Measurements from ENCODE around the gene ANAPC5. TPM values are rescaled to one million over a fixed set of nuclear protein-coding genes. Genes with fewer than 3 reads are reported as not detected.

ANAPC5 gene
- total RNA-seq, 1 experiment from 2014 or later: 153 TPM

DNA sequence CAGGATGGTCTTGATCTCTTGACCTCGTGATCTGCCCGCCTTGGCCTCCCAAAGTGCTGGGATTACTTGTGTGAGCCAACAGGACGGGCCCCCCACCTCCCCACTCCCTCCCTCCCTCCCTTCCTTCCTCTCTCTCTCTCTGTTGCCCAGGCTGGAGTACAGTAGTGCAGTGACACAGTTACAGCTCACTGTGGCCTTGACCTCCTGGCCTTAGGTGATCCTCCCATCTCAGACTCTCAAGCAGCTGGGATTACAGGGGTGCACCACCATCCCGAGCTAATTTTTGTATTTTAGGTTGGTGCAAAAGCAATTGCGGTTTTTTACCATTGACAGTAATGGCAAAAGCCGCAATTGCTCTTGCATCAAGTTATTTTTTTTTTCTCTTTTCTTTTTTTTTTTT is 19.2 kb upstream of the ANAPC5 start:
- no TSS peak for BruUV-seq (replicated peaks)
- no peaks in the 10 kb centered on the region for H3K27me3 Mint-ChIP-seq (ENCODE audit: unreplicated experiment)
- no peak overlapping the region for H3K27ac Mint-ChIP-seq (ENCODE audit: unreplicated experiment)
- no peaks in the 10 kb centered on the region for H3K36me3 Mint-ChIP-seq (ENCODE audit: insufficient read depth, unreplicated experiment)
- no peaks in the 10 kb centered on the region for H3K9me3 Mint-ChIP-seq (ENCODE audit: low read depth, unreplicated experiment)
- H3K4me3 Mint-ChIP-seq (ENCODE audit: low read depth, unreplicated experiment): no peak overlapping the region
- H3K4me1 Mint-ChIP-seq (ENCODE audit: low read depth, unreplicated experiment): peaks cover under 1% of the 10 kb centered on the region
- intact Hi-C loops (cut with micrococcal nuclease; ENCODE audit: unreplicated experiment): no loop called here
- no peak for DNase-seq
- TF ChIP-seq CTCF (IDR thresholded peaks at IDR 0.05; ENCODE audit: unreplicated experiment): no peak
- CTCF ChIA-PET: interaction anchor here (0.9 kb wide), 1 partner anchor 17 kb away, joined by 3 read pairs; no protein-coding TSS in a partner anchor

DNA sequence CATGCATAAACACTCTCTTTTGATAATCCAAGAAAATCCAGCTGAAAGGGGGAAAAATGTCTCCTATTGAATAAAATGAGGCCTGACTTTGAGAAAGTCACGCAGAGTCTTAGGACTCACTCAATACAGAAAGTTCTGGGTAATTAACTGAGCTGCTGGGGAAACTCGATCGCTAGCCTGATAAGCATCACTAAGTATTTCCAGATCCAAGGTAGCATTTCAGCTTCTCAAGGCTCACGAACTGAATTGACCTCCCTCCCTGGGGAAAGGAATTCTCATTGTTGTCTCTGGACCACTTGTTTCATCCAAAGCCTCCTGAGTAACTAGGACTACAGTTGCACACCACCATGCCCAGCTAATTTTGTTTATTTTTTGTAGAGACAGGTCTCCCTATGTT is 13.8 kb upstream of the ANAPC5 start:
- H3K36me3 Mint-ChIP-seq (ENCODE audit: insufficient read depth, unreplicated experiment): no peaks in the 10 kb centered on the region
- no peak for DNase-seq
- H3K9me3 Mint-ChIP-seq (ENCODE audit: low read depth, unreplicated experiment): no peaks in the 10 kb centered on the region
- BruUV-seq (replicated peaks): no TSS peak
- no peak overlapping the region for H3K4me3 Mint-ChIP-seq (ENCODE audit: low read depth, unreplicated experiment)
- no peak overlapping the region for H3K27ac Mint-ChIP-seq (ENCODE audit: unreplicated experiment)
- H3K4me1 Mint-ChIP-seq (ENCODE audit: low read depth, unreplicated experiment): peaks cover 11% of the 10 kb centered on the region
- TF ChIP-seq CTCF (IDR thresholded peaks at IDR 0.05; ENCODE audit: unreplicated experiment): no peak
- peaks cover 27% of the 10 kb centered on the region for H3K27me3 Mint-ChIP-seq (ENCODE audit: unreplicated experiment)
- CTCF ChIA-PET: no interaction called here
- intact Hi-C loops (cut with micrococcal nuclease; ENCODE audit: unreplicated experiment): no loop called here

DNA sequence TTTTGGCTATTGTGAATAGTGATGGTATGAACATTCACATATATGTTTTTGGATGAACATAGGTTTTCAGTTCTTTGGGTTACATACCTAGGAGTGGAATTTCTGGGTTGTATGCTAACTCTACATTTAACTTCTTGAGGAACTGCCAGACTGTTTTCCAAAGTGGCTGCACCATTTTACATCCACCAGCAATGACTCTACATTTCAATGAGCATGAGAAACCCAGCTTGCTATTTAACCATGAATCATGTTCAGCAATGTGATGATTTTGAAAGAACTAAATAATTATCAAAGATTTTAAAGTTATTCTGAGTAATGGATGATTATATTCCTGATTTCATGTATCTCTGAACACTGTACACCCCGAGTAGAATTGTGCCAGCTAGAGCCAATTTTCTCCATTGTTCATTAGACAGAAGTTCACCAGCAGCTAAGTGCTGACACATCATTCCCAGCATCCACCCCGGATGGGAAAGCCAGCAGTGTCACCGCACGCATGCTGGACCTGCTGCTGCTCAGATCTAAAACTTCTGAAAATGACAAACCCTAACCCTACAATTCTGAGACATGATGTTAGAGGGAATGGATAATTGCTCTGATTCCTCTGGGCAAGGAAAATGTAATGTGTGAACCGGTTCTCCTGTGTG is 13.3 kb upstream of the ANAPC5 start:
- no peak overlapping the region for H3K27ac Mint-ChIP-seq (ENCODE audit: unreplicated experiment)
- H3K27me3 Mint-ChIP-seq (ENCODE audit: unreplicated experiment): peaks cover 27% of the 10 kb centered on the region
- H3K4me1 Mint-ChIP-seq (ENCODE audit: low read depth, unreplicated experiment): peaks cover 11% of the 10 kb centered on the region
- no peaks in the 10 kb centered on the region for H3K9me3 Mint-ChIP-seq (ENCODE audit: low read depth, unreplicated experiment)
- H3K4me3 Mint-ChIP-seq (ENCODE audit: low read depth, unreplicated experiment): no peak overlapping the region
- H3K36me3 Mint-ChIP-seq (ENCODE audit: insufficient read depth, unreplicated experiment): no peaks in the 10 kb centered on the region
- intact Hi-C loops (cut with micrococcal nuclease; ENCODE audit: unreplicated experiment): no loop called here
- DNase-seq: no peak
- no peak for TF ChIP-seq CTCF (IDR thresholded peaks at IDR 0.05; ENCODE audit: unreplicated experiment)
- CTCF ChIA-PET: no interaction called here
- no TSS peak for BruUV-seq (replicated peaks)

DNA sequence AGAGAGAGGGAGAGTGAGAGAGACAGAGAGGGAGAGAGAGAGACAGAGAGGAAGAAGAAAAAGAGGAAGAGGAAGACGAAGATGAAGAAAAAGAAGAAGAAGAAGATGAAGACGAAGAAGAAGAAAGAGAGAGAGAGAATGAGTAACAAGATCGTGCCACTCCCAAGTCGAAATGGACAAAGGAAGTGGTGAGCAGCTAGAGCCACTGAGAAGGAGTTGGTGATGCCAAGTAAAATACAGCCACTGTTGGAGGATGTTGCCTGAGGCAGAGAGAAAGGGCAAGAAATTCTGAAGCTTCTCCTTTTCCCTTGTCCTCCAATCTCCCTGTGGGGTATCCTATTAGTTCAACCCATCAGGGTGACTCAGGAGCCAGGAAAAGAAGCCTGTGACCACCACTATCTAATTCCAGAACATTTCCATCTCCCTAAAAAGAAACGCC is 12.5 kb upstream of the ANAPC5 start:
- no TSS peak for BruUV-seq (replicated peaks)
- CTCF ChIA-PET: no interaction called here
- intact Hi-C loops (cut with micrococcal nuclease; ENCODE audit: unreplicated experiment): no loop called here
- no peak for TF ChIP-seq CTCF (IDR thresholded peaks at IDR 0.05; ENCODE audit: unreplicated experiment)
- no peak overlapping the region for H3K27ac Mint-ChIP-seq (ENCODE audit: unreplicated experiment)
- no peaks in the 10 kb centered on the region for H3K36me3 Mint-ChIP-seq (ENCODE audit: insufficient read depth, unreplicated experiment)
- H3K4me1 Mint-ChIP-seq (ENCODE audit: low read depth, unreplicated experiment): peaks cover 11% of the 10 kb centered on the region
- no peak for DNase-seq
- H3K9me3 Mint-ChIP-seq (ENCODE audit: low read depth, unreplicated experiment): no peaks in the 10 kb centered on the region
- H3K27me3 Mint-ChIP-seq (ENCODE audit: unreplicated experiment): peaks cover 27% of the 10 kb centered on the region
- H3K4me3 Mint-ChIP-seq (ENCODE audit: low read depth, unreplicated experiment): no peak overlapping the region

Data from Calu3 (cell line).